Renal cortical epithelial cell (primary cell): ENCODE results near the gene ABLIM1. TPM values are rescaled to one million over a fixed set of nuclear protein-coding genes. Genes with fewer than 3 reads are reported as not detected.

ENCODE experiments used
- DNase-seq: peaks from one replicate; pipeline ENCODE4 v3.0.0-alpha.2; 2011; ENCODE audit warnings: low read depth
- total RNA-seq: library from RNA; depleted of rRNA; stranded (reverse); fragments of >200 nt; gene quantifications from 2 replicates; pipeline ENCODE4 v1.2.3, GENCODE V29; 2014

ABLIM1 gene
- total RNA-seq, 1 donor from 2014 or later, result 77.4 TPM

DNA sequence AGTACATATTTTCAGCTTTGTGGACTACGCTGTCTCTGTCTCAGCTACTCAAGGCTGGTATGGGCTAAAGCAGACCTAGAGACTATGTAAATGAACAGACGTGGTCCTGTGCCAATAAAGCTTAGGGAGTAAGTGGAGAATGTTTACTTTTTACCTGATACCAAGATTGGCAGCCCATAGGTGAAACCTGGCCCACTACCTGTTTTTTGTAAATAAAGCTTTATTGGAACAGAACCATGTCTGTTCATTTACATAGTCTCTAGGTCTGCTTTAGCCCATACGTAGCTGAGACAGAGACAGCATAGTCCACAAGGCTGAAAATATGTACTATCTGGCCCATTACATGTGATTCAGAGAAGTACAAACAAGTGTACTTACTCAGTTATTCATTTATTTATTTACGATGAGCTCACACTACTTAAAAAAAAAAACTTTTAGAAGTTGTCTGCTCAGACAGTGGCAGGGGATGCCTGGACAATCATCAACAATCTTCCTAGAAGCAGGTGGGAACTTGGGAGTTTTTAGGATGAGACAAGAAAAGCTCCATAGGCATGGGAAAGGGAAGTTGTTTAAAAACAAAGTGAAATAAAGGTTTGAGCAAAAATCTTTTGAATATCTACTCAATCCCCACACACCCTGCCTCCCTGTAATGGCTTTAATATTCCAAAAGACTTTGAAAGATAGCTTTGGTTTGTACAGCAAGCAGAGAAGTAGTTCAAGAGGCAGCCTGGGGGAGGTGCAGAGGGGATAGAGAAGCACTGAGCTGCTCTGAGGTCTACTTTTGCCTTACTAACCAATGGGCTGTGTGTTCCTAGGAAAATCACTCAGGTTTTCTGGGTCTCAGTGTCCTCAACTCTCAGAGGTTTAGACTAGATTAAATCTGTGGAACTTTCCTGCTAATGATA is 139.4 kb downstream of the ABLIM1 start:
- DNase-seq, result peak; percentile 71

DNA sequence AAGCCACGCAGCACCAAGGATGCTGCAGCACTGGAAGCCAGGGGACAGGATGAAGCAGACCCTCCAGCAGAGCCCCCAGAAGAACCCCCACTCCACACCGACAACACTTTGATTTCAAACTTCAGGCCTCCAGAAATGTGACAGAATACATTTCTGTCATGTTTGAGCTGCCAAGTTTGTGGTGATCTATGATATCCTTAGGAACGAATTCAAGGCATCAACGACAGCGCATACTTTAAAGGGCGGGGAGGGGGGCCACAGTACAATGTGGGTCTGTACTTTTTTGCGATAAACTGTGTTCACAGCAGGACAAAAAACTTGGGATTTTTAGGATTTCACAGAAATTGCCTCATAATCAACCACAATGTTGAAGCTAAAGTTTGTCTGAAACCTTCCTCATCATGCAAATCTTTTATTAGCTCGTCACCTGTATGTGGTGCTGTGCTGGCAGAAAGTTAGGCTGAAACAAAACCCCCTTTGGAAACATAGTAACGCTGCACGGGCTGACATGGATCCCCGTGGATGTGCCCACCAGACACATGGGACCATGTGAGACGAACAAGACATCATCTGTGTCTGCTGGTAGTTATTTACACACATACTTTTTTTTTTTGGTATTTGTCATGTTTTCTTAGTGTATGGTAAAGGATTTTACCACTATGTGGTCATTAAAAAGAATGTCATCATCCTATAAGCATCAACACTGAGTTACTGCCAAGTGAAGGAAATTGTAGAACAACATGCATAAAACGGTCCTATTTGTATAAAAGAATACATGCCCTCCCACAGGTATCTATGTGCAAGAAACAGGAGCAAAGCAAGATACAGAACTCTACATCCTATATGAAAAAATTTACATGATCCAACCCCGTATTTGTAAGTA is 140.5 kb downstream of the ABLIM1 start:
- DNase-seq, result no peak

DNA sequence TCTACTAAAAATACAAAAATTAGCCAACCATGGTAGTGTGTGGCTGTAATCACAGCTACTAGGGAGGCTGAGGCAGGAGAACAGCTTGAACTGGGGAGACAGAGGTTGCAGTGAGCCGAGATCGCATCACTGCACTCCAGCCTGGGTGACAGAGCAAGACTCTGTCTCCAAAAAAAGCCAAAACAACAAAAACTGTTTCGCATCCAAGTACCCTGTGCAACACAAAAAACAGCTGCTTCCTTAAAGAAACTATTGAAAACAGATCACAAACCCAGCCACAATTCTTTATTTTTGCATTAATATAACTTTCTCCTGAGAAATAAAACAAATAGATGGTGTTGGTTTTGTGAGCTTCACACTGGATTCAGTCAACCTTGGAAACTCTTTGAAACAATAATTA is 141.7 kb downstream of the ABLIM1 start:
- DNase-seq, result no peak

DNA sequence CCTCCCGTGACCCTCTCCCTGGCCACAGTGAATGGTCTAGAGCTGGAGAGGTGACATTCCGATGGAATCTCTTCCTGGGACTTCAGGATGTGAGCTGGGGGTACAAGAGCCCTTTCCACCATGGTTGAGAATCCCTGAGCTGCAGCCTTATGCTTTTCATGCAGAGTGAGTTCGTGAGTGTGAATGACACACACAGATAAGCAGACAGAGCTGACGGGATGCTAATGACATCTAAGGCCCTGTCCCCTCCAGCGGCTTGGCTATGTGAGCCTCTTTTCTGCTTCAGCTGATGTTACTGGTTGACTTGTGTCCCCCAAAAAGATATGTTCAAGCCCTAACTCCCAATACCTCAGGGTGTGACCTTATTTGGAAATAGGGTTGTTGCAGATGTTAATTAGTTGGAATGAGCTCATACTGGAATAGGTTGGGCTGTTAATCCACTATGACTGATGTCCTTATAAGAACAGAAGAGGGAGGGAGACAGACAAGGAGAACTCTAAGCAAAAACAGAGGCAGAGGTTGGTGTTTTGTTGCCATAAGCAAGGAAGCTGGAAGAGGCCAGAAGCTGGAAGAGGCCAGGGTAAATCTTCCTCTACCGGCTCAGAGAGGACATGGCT is 142.7 kb downstream of the ABLIM1 start:
- peak; percentile 71 for DNase-seq

DNA sequence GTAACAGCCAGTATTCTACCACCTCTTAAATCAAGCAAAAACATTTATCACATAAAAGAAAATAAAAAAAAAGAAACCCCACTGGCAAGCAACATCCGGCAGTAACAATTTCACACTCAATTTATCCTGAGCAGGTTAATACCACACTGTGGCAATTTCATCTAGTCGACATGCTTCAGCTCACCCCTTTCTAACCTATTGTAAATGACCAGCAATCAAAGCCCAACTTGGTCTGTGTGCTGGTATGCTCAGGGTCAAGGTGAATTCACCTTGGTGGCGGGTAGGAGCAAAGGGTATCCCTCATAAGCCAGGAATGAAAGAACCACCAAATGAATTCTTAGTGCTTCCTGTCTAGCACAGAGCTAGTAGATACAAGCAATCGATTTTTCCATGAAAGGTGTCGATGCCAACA is 144.7 kb downstream of the ABLIM1 start:
- peak; percentile 72 for DNase-seq

DNA sequence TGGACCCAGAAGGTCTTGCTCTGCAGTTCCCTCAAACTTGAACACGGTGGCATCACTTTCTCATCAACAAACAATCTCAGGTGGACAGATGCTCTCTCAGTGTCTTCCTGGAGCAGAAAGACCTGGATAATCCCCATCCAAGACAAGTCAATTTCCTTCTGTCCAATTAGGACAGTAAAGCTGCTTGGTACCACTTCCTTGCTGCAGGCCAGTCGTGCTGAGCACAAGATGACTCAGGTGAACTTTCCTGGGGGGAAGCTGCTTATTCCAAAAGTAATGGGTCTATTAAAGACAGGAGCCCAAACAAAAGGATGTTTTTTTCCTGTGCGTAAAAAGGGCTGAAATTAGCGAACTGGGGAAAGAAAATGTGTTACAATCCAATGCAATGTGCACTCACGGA is 146.2 kb downstream of the ABLIM1 start:
- DNase-seq, result no peak

DNA sequence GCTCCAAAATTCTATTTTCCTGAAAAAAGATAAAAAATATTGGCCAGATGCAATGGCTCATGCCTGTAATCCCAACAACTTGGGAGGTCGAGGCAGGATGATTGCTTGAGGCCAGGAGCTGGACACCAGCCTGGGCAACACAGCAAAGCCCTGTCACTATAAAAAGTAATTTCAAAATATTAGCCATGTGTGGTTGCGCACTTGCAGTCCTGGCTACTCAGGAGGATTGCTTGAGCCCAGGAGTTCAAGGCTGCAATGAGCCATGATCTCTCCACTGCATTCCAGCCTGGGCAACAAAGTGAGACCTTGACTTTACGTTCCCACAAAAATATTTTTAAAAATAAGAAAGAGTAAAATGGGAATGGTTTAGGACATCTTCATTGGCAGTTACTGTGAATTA is 149.7 kb downstream of the ABLIM1 start:
- DNase-seq, result no peak

DNA sequence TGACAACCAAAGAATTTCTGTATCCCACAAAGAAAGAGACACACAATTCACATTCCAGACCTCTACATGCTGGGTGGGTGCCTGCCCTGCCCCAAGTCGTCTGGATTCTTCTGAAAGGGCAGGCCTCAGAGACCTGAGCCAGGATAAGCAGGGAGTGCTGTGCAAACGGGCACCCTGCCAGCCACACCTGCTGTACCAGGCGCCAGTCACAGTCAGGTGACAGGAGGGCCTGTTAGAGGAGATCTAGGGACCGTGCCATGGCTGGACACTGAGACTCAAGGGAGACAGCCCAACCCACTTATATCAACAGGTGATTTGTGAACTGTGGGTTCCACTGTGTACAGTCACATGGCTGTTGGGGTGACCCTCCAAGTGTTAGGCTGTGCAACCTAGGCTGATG is 150.6 kb downstream of the ABLIM1 start:
- DNase-seq, result peak; percentile 69

DNA sequence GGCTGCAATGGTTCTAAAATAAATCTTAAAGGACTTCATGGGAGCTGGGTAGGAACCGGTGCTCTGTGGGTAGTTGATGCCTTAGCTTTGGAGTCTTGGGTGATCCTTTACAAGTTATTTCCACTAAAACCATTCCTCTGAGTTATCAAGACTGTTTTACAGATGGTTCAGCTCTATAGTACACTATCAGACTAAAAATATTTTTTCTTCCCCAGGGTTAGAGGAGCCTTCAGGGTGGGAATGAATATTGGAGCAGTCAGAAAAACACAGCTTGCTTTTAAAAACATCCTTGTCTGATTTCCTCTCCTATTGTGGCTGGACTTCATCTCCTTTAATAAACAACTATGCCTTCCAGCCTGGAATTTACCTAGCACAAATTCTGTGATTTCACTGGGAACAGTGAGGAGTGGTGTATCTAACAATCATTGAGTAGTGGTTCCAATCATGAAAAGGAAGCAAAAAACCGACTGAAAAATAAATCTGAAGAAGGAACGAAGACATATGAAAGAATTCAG is 151.1 kb downstream of the ABLIM1 start:
- DNase-seq, result peak; percentile 46

DNA sequence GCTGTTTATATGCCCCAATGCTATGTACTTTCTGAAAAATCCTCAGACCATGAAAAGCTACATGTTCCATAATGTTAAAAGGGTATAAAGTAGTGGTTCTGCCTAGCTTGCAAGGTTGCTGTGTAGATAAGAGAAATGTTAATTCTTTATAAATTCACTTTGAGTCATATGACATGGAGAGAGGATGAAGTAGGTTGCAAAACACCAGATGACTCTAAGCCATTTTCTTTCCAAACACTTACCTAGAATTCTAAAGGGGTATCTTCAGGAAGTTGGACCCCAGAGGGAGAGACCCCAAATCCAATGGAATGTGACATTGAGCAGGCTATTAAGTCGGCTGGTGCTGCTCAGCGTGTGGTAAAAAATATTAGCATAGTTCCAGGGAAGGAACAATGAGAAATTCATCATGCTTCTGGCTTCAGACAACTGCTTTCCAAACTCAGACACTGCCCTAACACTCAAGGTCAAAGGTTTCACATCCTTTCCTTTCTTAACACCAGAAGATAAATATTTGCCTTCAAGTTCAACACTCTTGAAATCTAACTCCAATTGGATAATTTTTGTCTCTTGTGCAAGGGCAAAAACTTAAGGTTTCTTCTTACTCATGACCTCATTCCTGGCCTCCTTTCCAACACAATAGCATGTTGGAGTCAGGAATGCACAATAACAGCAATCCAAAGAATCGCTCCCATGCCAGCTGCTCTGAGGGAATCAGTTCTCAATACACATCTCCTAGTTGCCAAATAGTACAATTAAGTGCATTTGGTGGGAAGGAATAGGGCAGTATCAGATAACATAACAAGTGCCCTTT is 153.1 kb downstream of the ABLIM1 start:
- DNase-seq, result peak; percentile 96

DNA sequence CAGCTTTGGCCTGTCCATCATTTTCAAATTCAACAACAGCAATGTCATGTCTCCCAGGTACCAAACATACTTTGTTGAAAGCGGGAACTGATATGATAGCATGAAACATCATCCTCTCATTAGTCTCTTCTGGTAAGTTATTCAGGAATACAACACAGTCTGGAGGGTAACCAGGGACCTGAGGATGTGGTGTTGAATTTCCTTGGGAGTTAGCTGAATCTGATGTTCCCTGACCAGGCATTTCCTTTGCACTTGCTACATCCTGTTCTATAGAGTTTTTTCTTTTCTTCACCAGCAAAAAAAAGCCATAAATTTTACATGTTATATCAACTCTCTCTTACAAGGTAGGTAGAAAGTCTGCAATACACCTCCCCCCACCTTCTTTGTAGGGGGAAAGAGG is 156.0 kb downstream of the ABLIM1 start:
- DNase-seq, result no peak

DNA sequence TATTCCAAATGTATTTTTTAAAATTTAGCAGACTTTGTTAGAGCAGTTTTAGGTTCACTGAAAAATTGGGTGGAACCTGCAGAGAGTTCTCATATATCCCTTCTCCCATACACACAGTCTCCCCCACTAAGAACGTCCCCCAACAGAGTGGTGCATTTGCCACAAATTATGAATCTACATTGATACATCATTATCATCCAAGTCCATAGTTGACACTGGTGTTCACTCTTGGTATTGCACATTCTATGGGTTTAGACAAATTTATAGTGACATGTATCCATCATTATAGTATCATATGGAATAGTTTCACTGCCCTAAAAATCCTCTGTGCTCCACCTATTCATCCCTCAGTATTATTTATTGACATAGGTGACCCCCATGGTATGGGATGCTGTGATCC is 156.4 kb downstream of the ABLIM1 start:
- no peak for DNase-seq

DNA sequence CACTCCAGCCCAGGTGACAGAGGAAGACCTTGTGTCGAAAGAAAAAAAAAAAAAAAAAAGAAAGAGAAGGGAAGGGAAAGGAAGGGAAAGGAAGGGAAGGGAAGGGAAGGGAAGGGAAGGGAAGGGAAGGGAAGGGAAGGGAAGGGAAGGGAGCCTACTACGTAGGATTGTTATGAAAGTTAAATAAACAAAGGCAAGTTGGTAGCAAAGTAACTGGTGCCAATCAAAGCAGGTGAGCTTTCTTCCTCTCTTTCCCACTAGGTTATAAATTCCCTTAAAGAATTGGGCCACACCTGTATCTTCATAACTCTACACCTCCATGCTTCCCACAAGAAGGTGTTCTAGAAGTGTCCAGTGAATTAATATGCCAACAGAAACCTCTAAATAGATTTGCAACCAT is 157.4 kb downstream of the ABLIM1 start:
- DNase-seq, result no peak

DNA sequence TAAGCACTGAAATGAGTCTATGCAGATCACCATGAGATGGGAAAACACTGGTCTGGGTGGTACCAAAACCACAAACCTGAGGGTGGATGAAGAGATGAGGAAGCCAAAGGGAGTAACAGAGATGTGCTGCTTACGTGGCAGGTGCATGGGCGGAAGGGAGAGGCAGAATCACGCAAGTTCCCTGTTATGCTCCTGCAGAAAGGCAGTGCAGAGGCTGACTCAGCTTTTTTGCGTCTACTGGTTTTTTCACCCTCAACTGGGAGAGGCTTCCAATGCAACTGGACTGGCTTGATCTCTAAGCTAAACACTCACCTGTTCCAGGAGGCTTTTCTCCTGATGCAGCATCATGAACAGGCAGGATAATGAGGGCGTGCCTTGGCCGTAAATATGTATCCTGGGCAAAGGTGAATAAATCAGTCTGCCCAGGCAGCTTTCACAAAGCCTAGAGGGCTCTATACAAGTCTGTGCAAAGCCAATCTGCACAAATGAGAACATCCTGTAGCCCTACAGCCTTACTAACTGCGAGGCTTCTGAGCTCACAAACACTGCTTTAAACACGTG is 158.4 kb downstream of the ABLIM1 start:
- no peak for DNase-seq

DNA sequence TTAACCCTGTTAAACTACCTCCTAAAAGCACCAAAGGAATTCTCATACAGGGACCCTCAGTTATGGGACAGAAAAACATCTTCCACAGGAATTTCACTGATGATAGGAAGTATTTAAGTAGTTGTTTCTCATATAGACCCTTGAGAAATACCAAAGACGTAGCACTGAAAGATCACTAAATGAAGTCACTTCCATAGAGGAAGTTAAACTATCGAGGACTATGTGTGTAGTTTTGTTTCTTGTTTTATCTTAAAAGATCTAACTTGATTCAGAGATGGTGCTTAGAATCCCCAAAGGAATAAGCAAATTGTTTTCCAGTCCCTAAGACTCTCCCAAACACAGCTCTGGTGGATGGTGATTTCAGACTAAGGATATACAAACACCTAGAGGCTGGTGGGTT is 159.0 kb downstream of the ABLIM1 start:
- DNase-seq, result no peak

DNA sequence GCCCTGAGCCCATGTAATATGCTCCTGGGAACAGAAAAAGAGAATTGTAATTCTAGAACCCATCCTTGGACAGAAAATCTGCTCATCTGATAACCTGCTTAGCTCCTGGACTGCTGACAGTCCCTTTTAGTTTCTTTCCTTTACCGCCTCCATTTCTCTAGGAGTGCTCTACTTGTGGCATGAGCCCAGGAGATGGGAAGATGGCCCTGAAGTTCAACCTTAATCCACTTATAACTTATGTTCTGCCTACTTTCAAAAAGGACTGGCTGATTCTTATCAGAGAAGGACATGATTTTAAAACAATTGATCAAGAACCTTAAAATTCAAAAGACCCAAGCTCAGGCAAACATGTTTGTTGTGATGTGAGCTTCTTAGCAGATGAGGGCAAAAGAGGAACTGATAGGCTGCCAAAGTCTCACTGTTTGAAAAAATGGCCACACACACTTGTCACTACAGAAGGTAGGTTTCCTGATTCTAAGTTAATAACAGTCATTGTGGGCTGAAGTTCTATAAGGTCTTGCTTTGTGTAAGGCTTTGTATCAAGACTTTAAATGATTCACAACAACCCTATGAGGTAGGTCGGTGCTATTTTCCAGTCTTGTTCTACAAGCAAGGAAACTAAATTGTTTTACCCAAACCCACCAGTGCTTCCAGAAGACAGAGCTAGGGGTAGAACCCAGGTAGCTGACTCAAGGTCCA is 159.5 kb downstream of the ABLIM1 start:
- no peak for DNase-seq

DNA sequence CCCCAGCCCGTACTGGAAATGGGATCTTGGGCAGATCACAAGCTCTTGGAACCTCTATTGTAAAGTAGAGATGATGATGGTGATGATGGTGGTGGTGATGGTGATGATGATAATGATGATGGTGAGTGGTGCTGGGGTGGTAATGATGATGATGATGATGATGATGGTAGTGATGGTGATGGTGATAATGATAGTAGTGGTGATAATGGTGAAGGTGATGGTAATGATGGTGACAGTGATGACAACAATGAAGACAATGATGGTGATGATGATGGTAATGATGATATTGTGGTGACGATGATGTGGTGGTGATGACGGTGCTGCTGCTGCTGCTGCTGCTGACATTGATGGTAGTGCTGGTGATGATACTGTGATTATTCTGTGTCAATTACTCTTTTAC is 162.8 kb downstream of the ABLIM1 start:
- no peak for DNase-seq

DNA sequence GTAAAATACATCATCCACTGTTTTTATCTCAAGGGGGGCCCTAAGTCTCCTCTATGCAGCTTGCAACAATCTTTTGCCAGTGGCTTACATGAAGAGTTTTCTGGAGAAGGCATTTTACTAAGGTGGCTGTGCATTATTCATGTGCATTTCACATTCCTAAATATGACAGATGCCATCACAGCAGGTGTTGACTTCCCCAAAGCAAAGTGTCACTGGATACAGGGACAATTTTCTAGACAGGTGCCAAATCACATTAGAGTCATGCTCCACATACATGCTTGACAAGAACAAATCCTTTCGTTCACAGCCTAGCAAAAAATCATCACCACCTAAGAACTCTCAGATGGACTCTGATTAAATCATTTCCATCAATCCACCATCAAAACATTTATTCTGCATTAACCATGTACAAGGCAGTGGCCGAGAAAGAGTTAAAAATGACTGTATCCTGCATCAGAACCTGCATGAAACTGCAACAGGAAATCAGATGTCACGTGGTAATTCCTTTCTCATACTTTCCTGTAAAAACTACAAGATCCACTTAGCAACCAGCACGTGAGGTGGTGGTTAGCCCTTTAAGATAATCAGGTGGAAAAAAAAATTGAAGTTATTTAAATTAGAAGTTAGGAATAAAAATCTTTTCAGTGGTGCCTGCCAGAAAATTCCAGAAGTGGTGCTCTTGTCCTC is 165.6 kb downstream of the ABLIM1 start:
- DNase-seq, result peak; percentile 37

DNA sequence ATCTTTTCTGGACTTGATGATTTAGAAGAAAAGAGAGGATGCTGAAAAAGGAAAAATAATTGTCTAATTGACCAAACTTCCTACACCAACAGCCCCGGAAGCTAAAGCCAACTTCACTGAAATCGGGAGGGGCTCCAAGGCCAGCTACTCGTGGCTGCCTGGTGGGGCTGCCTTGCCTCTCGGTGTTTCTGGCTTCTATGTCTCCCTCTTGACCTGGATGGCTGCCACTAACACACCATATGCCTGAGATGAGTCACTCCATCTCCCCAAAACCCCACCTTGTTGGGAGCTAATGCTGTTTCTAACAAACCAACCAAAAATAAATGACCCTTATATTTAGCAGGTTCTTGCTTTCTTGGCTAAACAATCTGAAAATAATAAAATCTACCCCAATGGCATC is 166.1 kb downstream of the ABLIM1 start:
- DNase-seq, result no peak

DNA sequence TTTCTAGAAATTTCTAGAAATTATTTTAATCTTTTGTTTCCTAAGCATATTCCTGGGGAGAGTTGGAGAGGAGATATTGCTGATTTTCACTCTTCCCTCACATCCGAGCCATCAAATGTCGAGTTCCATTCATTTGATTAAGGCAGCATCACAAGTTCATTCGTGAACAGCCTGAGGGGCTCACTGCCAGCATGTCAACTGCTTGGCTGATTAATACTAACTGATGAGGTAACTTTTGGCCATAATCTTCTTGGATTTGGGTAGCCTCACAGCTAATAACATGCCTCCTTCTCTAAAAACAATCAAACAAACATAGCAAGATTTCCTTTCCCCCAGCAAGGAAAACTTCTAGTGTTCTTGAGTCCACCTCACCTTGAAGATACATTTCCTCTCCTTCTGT is 166.7 kb downstream of the ABLIM1 start:
- DNase-seq, result no peak
